NCI-H1417 treated with DMSO at 0.1 percent for 48 hours (cell line): ENCODE measurements around the gene RGS9.
"Not testable (repeated sequence)": the region's sequence is repeated elsewhere in the genome, so short reads cannot be mapped to it uniquely, and the experiment has no call there.

Source experiments
- DNase-seq: peaks from one replicate; lab custom pipeline; 2025; lab: John Stamatoyannopoulos, UW

Gene RGS9

GRCh38 chr17:65115839-65116238 lies 21.3 kb upstream of the RGS9 start:
- DNase-seq = no peak

- DNase-seq = not testable (repeated sequence)
Observed at GRCh38 chr17:65116515-65116914, 20.7 kb upstream of the RGS9 start.

GRCh38 chr17:65117384-65118035 lies 19.7 kb upstream of the RGS9 start:
- no peak for DNase-seq

- no peak for DNase-seq
Observed at GRCh38 chr17:65121368-65121767, 15.8 kb upstream of the RGS9 start.

GRCh38 chr17:65121916-65122806 lies 15.0 kb upstream of the RGS9 start:
- no peak for DNase-seq

GRCh38 chr17:65122836-65123756 lies 14.1 kb upstream of the RGS9 start:
- DNase-seq = no peak

GRCh38 chr17:65123757-65124675 lies 13.2 kb upstream of the RGS9 start:
- no peak for DNase-seq

- no peak for DNase-seq
Observed at GRCh38 chr17:65130832-65131231, 6.3 kb upstream of the RGS9 start.

GRCh38 chr17:65131240-65131639 lies 5.9 kb upstream of the RGS9 start:
- no peak for DNase-seq

- no peak for DNase-seq
Observed at GRCh38 chr17:65131946-65132345, 5.2 kb upstream of the RGS9 start.

GRCh38 chr17:65134035-65134434 lies 3.1 kb upstream of the RGS9 start:
- no peak for DNase-seq

GRCh38 chr17:65139101-65139764 lies 2.1 kb downstream of the RGS9 start:
- DNase-seq = no peak

GRCh38 chr17:65142247-65142646 lies 5.1 kb downstream of the RGS9 start:
- DNase-seq = no peak

- no peak for DNase-seq
Observed at GRCh38 chr17:65143889-65144604, 6.9 kb downstream of the RGS9 start.

- no peak for DNase-seq
Observed at GRCh38 chr17:65145743-65146142, 8.6 kb downstream of the RGS9 start.

GRCh38 chr17:65147955-65148354 lies 10.8 kb downstream of the RGS9 start:
- DNase-seq = no peak

GRCh38 chr17:65154770-65155589 lies 17.8 kb downstream of the RGS9 start:
- DNase-seq = no peak

- DNase-seq = no peak
Observed at GRCh38 chr17:65155622-65156021, 18.5 kb downstream of the RGS9 start.

- DNase-seq = no peak
Observed at GRCh38 chr17:65156185-65156834, 19.1 kb downstream of the RGS9 start.
